Osteocyte (in vitro differentiated cells): Measurements from ENCODE around the gene NOS1AP. TPM values are rescaled to one million over a fixed set of nuclear protein-coding genes. Genes with fewer than 3 reads are reported as not detected.

Experiments
- DNase-seq: peaks from one replicate; pipeline ENCODE4 v3.0.0; 2021; ENCODE audit warnings: mixed read lengths; ENCODE audit not compliant: unreplicated experiment; ENCODE audit errors: extremely low spot score
- H3K27ac Mint-ChIP-seq: one replicate; pipeline ENCODE4 v1.8.0; 2021; ENCODE audit warnings: mild to moderate bottlenecking, mixed read lengths; ENCODE audit not compliant: unreplicated experiment
- H3K27me3 Mint-ChIP-seq: one replicate; pipeline ENCODE4 v1.8.0; 2021; ENCODE audit warnings: mixed read lengths; ENCODE audit not compliant: unreplicated experiment
- H3K36me3 Mint-ChIP-seq: one replicate; pipeline ENCODE4 v1.8.0; 2021; ENCODE audit warnings: mixed read lengths; ENCODE audit not compliant: unreplicated experiment
- H3K4me1 Mint-ChIP-seq: one replicate; pipeline ENCODE4 v1.8.0; 2021; ENCODE audit warnings: mixed read lengths; ENCODE audit not compliant: unreplicated experiment
- H3K4me3 Mint-ChIP-seq: one replicate; pipeline ENCODE4 v1.8.0; 2021; ENCODE audit warnings: mild to moderate bottlenecking, moderate library complexity, mixed read lengths; ENCODE audit not compliant: unreplicated experiment
- H3K9me3 Mint-ChIP-seq: one replicate; pipeline ENCODE4 v1.8.0; 2021; ENCODE audit warnings: mixed read lengths; ENCODE audit not compliant: unreplicated experiment
- CTCF ChIP-seq: fragments of 200-600 bp; sonication (generic); IDR thresholded peaks from 2 replicates; pipeline ENCODE4 v1.5.0; 2021; ENCODE audit warnings: antibody characterized with exemption, mild to moderate bottlenecking, moderate library complexity
- total RNA-seq: library from RNA; stranded (reverse); gene quantifications from 2 replicates; pipeline ENCODE4 v1.2.1, GENCODE V29; 2021

Gene NOS1AP
- total RNA-seq, 1 donor from 2014 or later, result 2.5 TPM

- TF ChIP-seq CTCF, result no peak
- no peak for DNase-seq
- Mint-ChIP-seq H3K27ac (no peak overlapping the region), H3K27me3 (peaks cover 4% of the 10 kb centered on the region), H3K4me1 (no peaks in the 10 kb centered on the region), H3K9me3 (no peaks in the 10 kb centered on the region), H3K4me3 (no peak overlapping the region), H3K36me3 (no peaks in the 10 kb centered on the region)
Observed at GRCh38 chr1:162251102-162251501, 181.6 kb downstream of the NOS1AP start.

- no peak overlapping the region for H3K4me3 Mint-ChIP-seq
- no peaks in the 10 kb centered on the region for H3K36me3 Mint-ChIP-seq
- no peak overlapping the region for H3K27ac Mint-ChIP-seq
- H3K9me3 Mint-ChIP-seq, result no peaks in the 10 kb centered on the region
- H3K4me1 Mint-ChIP-seq, result no peaks in the 10 kb centered on the region
- no peak for DNase-seq
- H3K27me3 Mint-ChIP-seq, result peaks cover 4% of the 10 kb centered on the region
- TF ChIP-seq CTCF, result no peak
Observed at GRCh38 chr1:162252214-162252613, 182.7 kb downstream of the NOS1AP start.

GRCh38 chr1:162253790-162254189 lies 184.3 kb downstream of the NOS1AP start:
- H3K27ac Mint-ChIP-seq, result no peak overlapping the region
- no peaks in the 10 kb centered on the region for H3K9me3 Mint-ChIP-seq
- H3K4me1 Mint-ChIP-seq, result no peaks in the 10 kb centered on the region
- H3K27me3 Mint-ChIP-seq, result peaks cover 7% of the 10 kb centered on the region
- no peak for TF ChIP-seq CTCF
- no peaks in the 10 kb centered on the region for H3K36me3 Mint-ChIP-seq
- no peak overlapping the region for H3K4me3 Mint-ChIP-seq
- DNase-seq, result no peak

- no peak overlapping the region for H3K27ac Mint-ChIP-seq
- H3K36me3 Mint-ChIP-seq, result no peaks in the 10 kb centered on the region
- no peaks in the 10 kb centered on the region for H3K4me1 Mint-ChIP-seq
Observed at GRCh38 chr1:162256287-162256686, 186.8 kb downstream of the NOS1AP start.

GRCh38 chr1:162258394-162258793 lies 188.9 kb downstream of the NOS1AP start:
- H3K4me1 Mint-ChIP-seq, result no peaks in the 10 kb centered on the region
- H3K27me3 Mint-ChIP-seq, result peaks cover 27% of the 10 kb centered on the region
- no peak overlapping the region for H3K4me3 Mint-ChIP-seq
- no peaks in the 10 kb centered on the region for H3K9me3 Mint-ChIP-seq
- H3K27ac Mint-ChIP-seq, result no peak overlapping the region
- DNase-seq, result no peak
- no peaks in the 10 kb centered on the region for H3K36me3 Mint-ChIP-seq
- TF ChIP-seq CTCF, result no peak

More at GRCh38 chr1:162256287-162256686, 186.8 kb downstream of the NOS1AP start:
- no peaks in the 10 kb centered on the region for H3K9me3 Mint-ChIP-seq
- H3K4me3 Mint-ChIP-seq, result no peak overlapping the region
- peaks cover 13% of the 10 kb centered on the region for H3K27me3 Mint-ChIP-seq
- DNase-seq, result no peak
- TF ChIP-seq CTCF, result no peak
